Measurements from ENCODE around the gene OTOA.
A peak's percentile ranks its signal among the peaks of the same experiment; 100 is the strongest.
"Not testable (repeated sequence)": the region's sequence is repeated elsewhere in the genome, so short reads cannot be mapped to it uniquely, and the experiment has no call there.

Gene OTOA

GRCh38 chr16:21634216-21634615 lies 29.6 kb upstream of the OTOA start:
- TF ChIP-seq POLR2A (IDR thresholded peaks at IDR 0.05; ENCODE audit: low read length) (no peak), GATA1 (IDR thresholded peaks at IDR 0.05; ENCODE audit: low read depth, low read length) (no peak)
- DNase-seq: no peak

- DNase-seq: not testable (repeated sequence)
Measured at GRCh38 chr16:21635694-21636093, 28.1 kb upstream of the OTOA start.

GRCh38 chr16:21637032-21637968 lies 26.5 kb upstream of the OTOA start:
- no peak for TF ChIP-seq POLR2A (IDR thresholded peaks at IDR 0.05; ENCODE audit: low read length)
- no peak for TF ChIP-seq GATA1 (IDR thresholded peaks at IDR 0.05; ENCODE audit: low read depth, low read length)
- DNase-seq: peak in 1 of 2 experiments; percentile 9

GRCh38 chr16:21638573-21638975 lies 25.2 kb upstream of the OTOA start:
- no peak for TF ChIP-seq GATA1 (IDR thresholded peaks at IDR 0.05; ENCODE audit: low read depth, low read length)
- no peak for TF ChIP-seq POLR2A (IDR thresholded peaks at IDR 0.05; ENCODE audit: low read length)
- DNase-seq: no peak

GRCh38 chr16:21639493-21639892 lies 24.3 kb upstream of the OTOA start:
- DNase-seq: no peak
- TF ChIP-seq POLR2A (IDR thresholded peaks at IDR 0.05; ENCODE audit: low read length): no peak
- TF ChIP-seq GATA1 (IDR thresholded peaks at IDR 0.05; ENCODE audit: low read depth, low read length): no peak

- DNase-seq: no peak
- TF ChIP-seq GATA1 (IDR thresholded peaks at IDR 0.05; ENCODE audit: low read depth, low read length) (no peak), POLR2A (IDR thresholded peaks at IDR 0.05; ENCODE audit: low read length) (no peak)
Measured at GRCh38 chr16:21641916-21642315, 21.9 kb upstream of the OTOA start.

GRCh38 chr16:21642861-21643260 lies 20.9 kb upstream of the OTOA start:
- TF ChIP-seq POLR2A (IDR thresholded peaks at IDR 0.05; ENCODE audit: low read length): no peak
- no peak for TF ChIP-seq GATA1 (IDR thresholded peaks at IDR 0.05; ENCODE audit: low read depth, low read length)
- DNase-seq: no peak

GRCh38 chr16:21643785-21644184 lies 20.0 kb upstream of the OTOA start:
- peak; percentile 66 to 85 for DNase-seq
- TF ChIP-seq POLR2A (IDR thresholded peaks at IDR 0.05; ENCODE audit: low read length) (no peak), GATA1 (IDR thresholded peaks at IDR 0.05; ENCODE audit: low read depth, low read length) (no peak)

- TF ChIP-seq GATA1 (IDR thresholded peaks at IDR 0.05; ENCODE audit: low read depth, low read length): no peak
- TF ChIP-seq POLR2A (IDR thresholded peaks at IDR 0.05; ENCODE audit: low read length): no peak
- DNase-seq: no peak
Measured at GRCh38 chr16:21644674-21645073, 19.1 kb upstream of the OTOA start.

GRCh38 chr16:21645261-21645721 lies 18.5 kb upstream of the OTOA start:
- DNase-seq: peak; percentile 8 to 31
- no peak for TF ChIP-seq GATA1 (IDR thresholded peaks at IDR 0.05; ENCODE audit: low read depth, low read length)
- TF ChIP-seq POLR2A (IDR thresholded peaks at IDR 0.05; ENCODE audit: low read length): no peak

- no peak for DNase-seq
- TF ChIP-seq POLR2A (IDR thresholded peaks at IDR 0.05; ENCODE audit: low read length) (no peak), GATA1 (IDR thresholded peaks at IDR 0.05; ENCODE audit: low read depth, low read length) (no peak)
Measured at GRCh38 chr16:21646091-21646490, 17.7 kb upstream of the OTOA start.

- no peak for DNase-seq
- TF ChIP-seq GATA1 (IDR thresholded peaks at IDR 0.05; ENCODE audit: low read depth, low read length) (no peak), POLR2A (IDR thresholded peaks at IDR 0.05; ENCODE audit: low read length) (no peak)
Measured at GRCh38 chr16:21646721-21647561, 16.8 kb upstream of the OTOA start.

GRCh38 chr16:21647562-21648164 lies 16.1 kb upstream of the OTOA start:
- TF ChIP-seq POLR2A (IDR thresholded peaks at IDR 0.05; ENCODE audit: low read length) (no peak), GATA1 (IDR thresholded peaks at IDR 0.05; ENCODE audit: low read depth, low read length) (no peak)
- no peak for DNase-seq

- not testable (repeated sequence) for DNase-seq
Measured at GRCh38 chr16:21649826-21650406, 13.9 kb upstream of the OTOA start.
